Left lung (tissue), 10 donors: Measurements from ENCODE around the gene CCL1. TPM values are rescaled to one million over a fixed set of nuclear protein-coding genes. Genes with fewer than 3 reads are reported as not detected.

Source experiments
- ATAC-seq: fragments of 200-7000 bp; cut with Tn5 transposase; one replicate; pipeline ENCODE4 v1.9.1; 2020; ENCODE audit warnings: moderate library complexity
- DNase-seq, 4 donors: peaks; one replicate each; pipeline ENCODE4 v3.0.0-alpha.2; 2013 to 2020
- H3K27ac ChIP-seq, 2 donors: fragments of 200-600 bp; sonication (generic) in 1 of 2; one replicate each; pipeline versions ENCODE4 v1.5.0 to v1.8.0; 2020 to 2021
- H3K27me3 ChIP-seq, 2 donors: fragments of 200-600 bp; sonication (generic) in 1 of 2; one replicate each; pipeline versions ENCODE4 v1.5.0 to v1.8.0; 2020 to 2021
- H3K36me3 ChIP-seq, 2 donors: fragments of 200-600 bp; sonication (generic) in 1 of 2; one replicate each; pipeline versions ENCODE4 v1.5.0 to v1.8.0; 2020 to 2021
- H3K4me1 ChIP-seq, 2 donors: fragments of 200-600 bp; one replicate each; pipeline ENCODE4 v1.8.0; 2021
- H3K4me3 ChIP-seq, 2 donors: fragments of 200-600 bp; sonication (generic) in 1 of 2; one replicate each; pipeline versions ENCODE4 v1.5.0 to v1.8.0; 2020 to 2021; ENCODE audit warnings: mild to moderate bottlenecking in 1 of 2
- H3K9me3 ChIP-seq, 2 donors: fragments of 200-600 bp; sonication (generic) in 1 of 2; one replicate each; pipeline versions ENCODE4 v1.5.0 to v1.8.0; 2020 to 2021
- intact Hi-C, 2 donors: fragments of 100-400 bp; cut with DNase I; formaldehyde crosslinking; loops; one replicate each; pipeline versions ENCODE4 v1.11.2 to v1.14.2; 2022
- polyA plus RNA-seq, 6 donors: library from polyadenylated mRNA; unstranded; fragments of 120-200 nt; gene quantifications; one replicate each; pipeline ENCODE4 v1.2.1, GENCODE V29; 2013; ENCODE audit not compliant: insufficient read length in 6 of 6
- total RNA-seq, 2 donors: library from RNA; stranded (reverse); fragmentation: NEBNext Ultra II Directional; extraction: Animal tissue kit (Norgen Biotek cat#: 25700); gene quantifications; one replicate each; pipeline ENCODE4 v1.2.1, GENCODE V29; 2021
- TF ChIP-seq, protein P1 (sequence below), 2 donors: fragments of 200-600 bp; sonication (generic) in 1 of 2; IDR thresholded peaks; one replicate each; pipeline versions ENCODE4 v1.5.0 to v1.8.0; 2021; ENCODE audit warnings: antibody characterized with exemption in 2 of 2
- donor health status: DM: no; HTN: yes; CAD: no.
- donor health status: DM: no; HTN: no; CAD: no.

Gene CCL1
- total and polyA plus RNA-seq, 8 donors = not detected

DNA sequence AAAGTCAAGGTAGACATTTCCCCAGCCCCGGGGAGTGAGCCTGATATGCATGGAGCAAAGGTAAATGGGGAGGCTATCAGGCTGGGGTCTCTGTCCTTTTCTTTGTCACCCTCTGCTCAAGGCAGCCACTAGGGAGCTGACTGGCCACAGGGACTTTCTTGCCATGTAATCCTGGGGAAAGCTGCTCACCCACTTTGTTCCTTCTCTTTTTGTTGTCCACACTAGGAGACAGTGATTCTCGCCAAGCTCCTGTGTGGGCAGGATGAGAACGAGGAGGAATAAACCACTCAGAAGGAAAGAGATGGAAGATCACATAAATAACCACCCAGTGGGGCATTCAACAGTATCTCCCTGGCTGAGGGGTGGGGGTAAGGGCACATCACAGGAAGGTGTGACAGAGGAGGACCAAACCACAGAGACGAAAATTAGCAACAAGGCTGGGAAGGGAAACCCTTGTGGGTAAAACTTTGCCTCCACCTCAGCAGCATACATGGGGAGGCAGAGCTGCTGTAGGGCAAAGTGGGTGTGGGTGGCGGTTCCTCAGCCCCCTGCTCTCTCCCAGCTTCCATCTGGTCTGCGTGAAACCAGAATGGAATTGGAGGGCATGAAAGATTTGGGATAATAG is 26.2 kb upstream of the CCL1 start:
- H3K27me3 ChIP-seq = no peaks in the 10 kb centered on the region
- H3K4me1 ChIP-seq = peaks cover 5 to 7% of the 10 kb centered on the region in 2 donors
- intact Hi-C loops = no loop called here
- no peak overlapping the region for H3K4me3 ChIP-seq
- ATAC-seq (no peak), DNase-seq (no peak)
- TF ChIP-seq, protein P1, sequence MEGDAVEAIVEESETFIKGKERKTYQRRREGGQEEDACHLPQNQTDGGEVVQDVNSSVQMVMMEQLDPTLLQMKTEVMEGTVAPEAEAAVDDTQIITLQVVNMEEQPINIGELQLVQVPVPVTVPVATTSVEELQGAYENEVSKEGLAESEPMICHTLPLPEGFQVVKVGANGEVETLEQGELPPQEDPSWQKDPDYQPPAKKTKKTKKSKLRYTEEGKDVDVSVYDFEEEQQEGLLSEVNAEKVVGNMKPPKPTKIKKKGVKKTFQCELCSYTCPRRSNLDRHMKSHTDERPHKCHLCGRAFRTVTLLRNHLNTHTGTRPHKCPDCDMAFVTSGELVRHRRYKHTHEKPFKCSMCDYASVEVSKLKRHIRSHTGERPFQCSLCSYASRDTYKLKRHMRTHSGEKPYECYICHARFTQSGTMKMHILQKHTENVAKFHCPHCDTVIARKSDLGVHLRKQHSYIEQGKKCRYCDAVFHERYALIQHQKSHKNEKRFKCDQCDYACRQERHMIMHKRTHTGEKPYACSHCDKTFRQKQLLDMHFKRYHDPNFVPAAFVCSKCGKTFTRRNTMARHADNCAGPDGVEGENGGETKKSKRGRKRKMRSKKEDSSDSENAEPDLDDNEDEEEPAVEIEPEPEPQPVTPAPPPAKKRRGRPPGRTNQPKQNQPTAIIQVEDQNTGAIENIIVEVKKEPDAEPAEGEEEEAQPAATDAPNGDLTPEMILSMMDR (IDR thresholded peaks at IDR 0.05) = no peak
- H3K9me3 ChIP-seq = no peaks in the 10 kb centered on the region
- H3K27ac ChIP-seq = no peak overlapping the region
- no peaks in the 10 kb centered on the region for H3K36me3 ChIP-seq

DNA sequence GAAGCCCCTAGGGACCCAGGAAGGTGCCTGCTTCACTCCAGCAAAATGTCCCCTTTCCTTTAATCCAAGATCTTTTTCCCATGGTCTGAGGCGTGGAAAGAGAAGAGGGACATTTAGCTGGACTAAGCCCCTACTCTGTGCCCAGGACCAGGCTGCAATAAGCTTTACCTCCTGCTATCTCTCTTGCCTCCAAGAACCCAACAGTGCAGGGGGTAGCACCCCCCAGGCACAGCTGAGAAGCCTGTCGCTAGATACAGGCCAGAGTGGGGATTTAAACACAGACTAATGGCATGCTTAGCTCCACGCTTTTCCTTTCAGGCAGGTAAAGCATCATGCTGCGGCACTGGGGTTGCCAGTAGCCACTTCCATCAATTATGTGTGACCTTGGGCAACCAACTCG is 24.5 kb upstream of the CCL1 start:
- DNase-seq (no peak), ATAC-seq (no peak)
- Histone ChIP-seq H3K27ac (no peak overlapping the region), H3K36me3 (no peaks in the 10 kb centered on the region), H3K4me3 (no peak overlapping the region), H3K27me3 (no peaks in the 10 kb centered on the region), H3K4me1 (peaks cover 7 to 10% of the 10 kb centered on the region in 2 donors), H3K9me3 (no peaks in the 10 kb centered on the region)
- intact Hi-C loops = no loop called here
- TF ChIP-seq, protein P1 (IDR thresholded peaks at IDR 0.05) = no peak

DNA sequence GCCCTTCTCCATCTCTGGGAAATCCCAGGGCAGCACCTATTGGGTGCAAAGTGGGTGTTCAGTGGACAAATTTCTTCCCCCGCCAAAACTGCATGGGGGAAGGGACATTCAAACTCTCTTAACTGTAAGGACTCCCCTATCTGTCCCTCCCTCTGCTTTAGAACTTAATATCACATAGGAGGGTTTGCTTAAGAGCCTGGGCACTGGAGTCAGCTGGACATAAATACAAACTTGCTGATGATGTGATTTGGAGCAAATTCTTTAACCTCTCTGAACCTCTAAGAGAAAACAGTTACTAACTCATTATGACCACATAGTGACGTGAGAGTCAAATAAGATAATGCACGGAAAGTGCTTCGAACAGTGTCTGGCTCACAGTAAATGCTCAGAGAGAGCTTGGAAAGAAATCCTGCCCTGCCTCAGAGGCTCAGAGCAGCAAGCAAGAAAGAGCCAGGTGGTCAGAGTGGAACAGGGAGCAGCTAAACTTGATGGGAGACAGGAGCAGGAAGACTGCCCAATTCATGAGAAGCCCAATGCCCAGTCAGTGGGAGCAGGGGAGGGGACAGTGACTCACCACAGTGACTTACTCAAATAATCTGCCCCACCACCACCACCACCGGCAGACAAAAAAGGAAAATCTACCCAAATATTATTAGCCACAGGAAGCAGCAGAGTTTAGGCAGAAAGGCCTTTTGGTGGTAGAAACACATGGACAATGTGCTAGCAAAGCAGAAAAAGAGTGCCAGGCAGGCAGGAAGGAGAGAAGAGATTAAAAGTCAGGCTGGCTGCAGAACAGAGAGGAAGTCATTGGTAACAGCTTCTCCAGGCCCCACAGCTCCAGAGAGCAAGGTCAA is 23.9 kb upstream of the CCL1 start:
- peaks cover 7 to 13% of the 10 kb centered on the region in 2 donors for H3K4me1 ChIP-seq
- H3K27ac ChIP-seq = peak overlapping the region in 1 of 2 donors; percentile 0
- no peaks in the 10 kb centered on the region for H3K27me3 ChIP-seq
- intact Hi-C loops = no loop called here
- TF ChIP-seq, protein P1 (IDR thresholded peaks at IDR 0.05) = no peak
- no peaks in the 10 kb centered on the region for H3K9me3 ChIP-seq
- ATAC-seq (peak; percentile 58), DNase-seq (peak in 2 of 4 donors; percentile 58 to 80)
- no peak overlapping the region for H3K4me3 ChIP-seq
- H3K36me3 ChIP-seq = no peaks in the 10 kb centered on the region

DNA sequence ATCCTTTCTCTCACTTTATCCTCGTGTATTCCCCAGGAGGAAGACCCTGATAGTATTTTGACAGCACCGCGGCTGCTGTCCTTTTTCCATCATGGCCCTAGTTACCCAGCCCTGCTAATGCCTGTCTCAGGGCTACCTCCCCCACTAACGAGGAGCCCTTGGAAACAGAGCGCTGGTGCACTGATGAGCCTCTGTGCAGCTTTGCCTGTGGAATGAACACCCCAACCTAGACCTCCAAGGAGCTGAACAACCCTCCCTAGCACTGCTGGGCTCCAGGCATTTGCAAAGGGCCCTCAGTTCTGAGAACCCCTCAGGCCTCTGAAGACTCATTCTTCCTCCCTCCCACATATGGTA is 23.3 kb upstream of the CCL1 start:
- Histone ChIP-seq H3K4me3 (no peak overlapping the region), H3K36me3 (no peaks in the 10 kb centered on the region), H3K27me3 (no peaks in the 10 kb centered on the region), H3K9me3 (no peaks in the 10 kb centered on the region), H3K4me1 (peaks cover 7 to 13% of the 10 kb centered on the region in 2 donors), H3K27ac (no peak overlapping the region)
- no peak for DNase-seq
- TF ChIP-seq, protein P1 (IDR thresholded peaks at IDR 0.05) = no peak
- intact Hi-C loops = no loop called here
- ATAC-seq = no peak

DNA sequence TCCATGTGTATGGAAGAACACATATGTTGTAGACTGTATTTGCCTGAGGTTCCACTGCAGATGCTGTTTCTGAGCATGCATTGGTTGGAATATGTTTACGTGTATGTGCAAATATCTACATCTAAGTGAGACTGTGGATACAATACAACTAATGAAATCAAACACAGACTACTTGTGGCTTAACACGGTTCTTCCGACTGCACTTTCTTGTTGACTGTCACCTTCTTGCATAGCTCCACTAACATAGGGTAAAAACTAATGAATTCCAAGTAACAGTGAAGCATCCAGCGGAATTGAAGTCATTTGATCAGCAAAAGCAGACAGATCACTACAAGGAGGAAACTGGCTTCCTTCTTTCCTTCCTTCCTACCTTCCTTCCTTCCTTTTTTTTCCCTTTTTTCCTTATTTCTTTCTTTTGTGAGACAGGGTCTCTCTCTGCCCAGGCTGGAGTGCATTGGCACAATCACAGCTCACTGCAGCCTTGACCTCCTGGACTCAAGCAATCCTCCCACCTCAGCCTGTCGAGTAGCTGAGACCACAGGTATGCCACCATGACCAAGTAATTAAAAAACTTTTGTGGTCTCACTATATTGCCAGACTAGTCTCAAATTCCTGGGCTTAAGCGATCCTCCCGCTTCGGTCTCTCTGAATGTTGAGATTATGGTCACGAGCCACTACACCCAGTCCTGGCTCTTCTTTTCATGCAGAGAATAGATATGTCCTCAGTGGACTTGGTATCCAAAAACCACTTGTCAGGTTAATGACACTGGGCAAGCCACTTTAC is 22.0 kb upstream of the CCL1 start:
- H3K36me3 ChIP-seq = no peaks in the 10 kb centered on the region
- H3K27ac ChIP-seq = no peak overlapping the region
- intact Hi-C loops = no loop called here
- H3K4me3 ChIP-seq = no peak overlapping the region
- H3K27me3 ChIP-seq = no peaks in the 10 kb centered on the region
- ATAC-seq = no peak
- no peak for DNase-seq
- TF ChIP-seq, protein P1 (IDR thresholded peaks at IDR 0.05) = no peak
- H3K9me3 ChIP-seq = no peaks in the 10 kb centered on the region
- H3K4me1 ChIP-seq = peaks cover 7 to 13% of the 10 kb centered on the region in 2 donors
